Sigmoid colon (tissue), 7 donors: Measurements from ENCODE around the gene TNFRSF19. TPM values are rescaled to one million over a fixed set of nuclear protein-coding genes. Genes with fewer than 3 reads are reported as not detected.

Experiments
- DNase-seq: peaks from one replicate; pipeline ENCODE4 v3.0.0-alpha.2; 2019
- H3K27ac ChIP-seq, 4 donors: fragments of 200-600 bp; sonication (generic); one replicate each; pipeline ENCODE4 v1.5.1; 2016 to 2019; ENCODE audit warnings: mild to moderate bottlenecking in 1 of 4
- H3K27me3 ChIP-seq, 3 donors: fragments of 200-600 bp; sonication (generic); one replicate each; pipeline ENCODE4 v1.5.1; 2019; ENCODE audit warnings: mild to moderate bottlenecking in 1 of 3
- H3K36me3 ChIP-seq, 4 donors: fragments of 200-600 bp; sonication (generic); one replicate each; pipeline ENCODE4 v1.5.1; 2016 to 2019
- H3K4me1 ChIP-seq, 4 donors: fragments of 200-600 bp; sonication (generic); one replicate each; pipeline ENCODE4 v1.5.1; 2017 to 2019
- H3K4me3 ChIP-seq, 4 donors: fragments of 200-600 bp; sonication (generic); one replicate each; pipeline ENCODE4 v1.5.1; 2017 to 2019; ENCODE audit warnings: mild to moderate bottlenecking in 2 of 4, moderate library complexity in 1 of 4
- H3K9me3 ChIP-seq, 4 donors: fragments of 200-600 bp in 3 of 4; sonication (generic) in 3 of 4; one replicate each; pipeline versions ENCODE4 v1.5.1 to v1.6.1; 2013 to 2019
- CTCF ChIP-seq, 4 experiments: fragments of 450-650 bp in 3 of 4; fragments of 200-600 bp in 1 of 4; IDR thresholded peaks; one replicate each; pipeline ENCODE4 v1.5.1; 2016 to 2019; ENCODE audit warnings: antibody characterized with exemption in 4 of 4, mild to moderate bottlenecking in 3 of 4, moderate library complexity in 2 of 4
- EP300 ChIP-seq, 4 donors: sonication (generic); formaldehyde crosslinking; IDR thresholded peaks; one replicate each; pipeline ENCODE4 v1.6.1; 2017; ENCODE audit warnings: antibody characterized with exemption in 4 of 4
- POLR2A ChIP-seq, 2 donors: fragments of 450-650 bp; IDR thresholded peaks; one replicate each; pipeline ENCODE4 v1.6.1; 2016; ENCODE audit warnings: antibody characterized with exemption in 2 of 2, mild to moderate bottlenecking in 2 of 2, moderate library complexity in 2 of 2
- POLR2AphosphoS5 ChIP-seq, 4 donors: sonication (generic); formaldehyde crosslinking; IDR thresholded peaks; one replicate each; pipeline ENCODE4 v1.6.1; 2017; ENCODE audit warnings: antibody characterized with exemption in 4 of 4
- WGBS, 2 donors: extraction: QIAGEN DNeasy Blood & Tissue Kit; methylation state at CpG; one replicate each; pipeline ENCODE4 v1.1.7; 2013; 5-methylcytosine and 5-hydroxymethylcytosine counted together
- intact Hi-C: fragments of 100-400 bp; cut with DNase I; formaldehyde crosslinking; loops from one replicate; pipeline ENCODE4 v1.15.1; 2023
- polyA plus RNA-seq, 3 donors: library from polyadenylated mRNA; stranded (reverse); fragments of 200-250 nt; gene quantifications; one replicate each; pipeline ENCODE4 v1.2.3, GENCODE V29; 2013
- total RNA-seq, 4 donors: library from RNA; depleted of rRNA; stranded (reverse); fragments of >200 nt; gene quantifications; one replicate each; pipeline ENCODE4 v1.1.0, GENCODE V29; 2016
- donor health status: healthy with polysubstance abuse.
- donor health status: Bipolar disorder and iron deficiency.
- donor health status: healthy.

The TNFRSF19 gene
- total and polyA plus RNA-seq, 7 donors, result 0.60 to 4.2 (median 2.2) TPM; not detected in 1

DNA sequence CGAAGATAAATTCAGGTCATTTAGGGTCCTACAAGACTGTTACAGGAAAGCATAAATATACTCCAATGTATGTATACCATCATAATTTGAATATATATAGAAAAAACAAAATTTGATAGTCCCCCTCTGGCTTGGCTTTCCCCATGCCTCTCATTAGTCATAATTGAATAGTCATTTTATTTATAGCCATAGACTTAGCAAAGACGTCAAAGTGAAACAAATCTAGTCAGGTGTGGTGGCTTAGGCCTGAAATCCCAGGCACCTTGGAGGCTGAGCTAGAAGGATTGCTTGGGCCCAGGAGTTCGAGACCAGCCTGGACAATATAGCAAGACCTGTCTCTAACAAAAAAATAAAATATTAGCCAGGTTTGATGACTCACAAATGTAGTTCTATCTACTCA, 141.1 kb downstream of the TNFRSF19 start:
- H3K27me3 ChIP-seq, result no peaks in the 10 kb centered on the region
- 81 to 88% methylated on average over 3 of the region's 3 CpGs for WGBS, 2 donors
- no peak for TF ChIP-seq EP300 (IDR thresholded peaks at IDR 0.05)
- TF ChIP-seq POLR2AphosphoS5 (IDR thresholded peaks at IDR 0.05), result no peak
- no peak for TF ChIP-seq CTCF (IDR thresholded peaks at IDR 0.05)
- TF ChIP-seq POLR2A (IDR thresholded peaks at IDR 0.05), result no peak
- no peak overlapping the region for H3K4me3 ChIP-seq
- no peaks in the 10 kb centered on the region for H3K9me3 ChIP-seq
- intact Hi-C loops, result no loop called here
- DNase-seq, result no peak
- no peaks in the 10 kb centered on the region for H3K36me3 ChIP-seq
- H3K27ac ChIP-seq, result no peak overlapping the region
- H3K4me1 ChIP-seq, result no peaks in the 10 kb centered on the region

- H3K9me3 ChIP-seq, result no peaks in the 10 kb centered on the region
- no peaks in the 10 kb centered on the region for H3K4me1 ChIP-seq
- intact Hi-C loops, result no loop called here
- no peak overlapping the region for H3K4me3 ChIP-seq
- 62 to 80% methylated on average over 5 of the region's 5 CpGs for WGBS, 2 donors
- no peak overlapping the region for H3K27ac ChIP-seq
- TF ChIP-seq POLR2AphosphoS5 (IDR thresholded peaks at IDR 0.05) (no peak), EP300 (IDR thresholded peaks at IDR 0.05) (no peak), CTCF (IDR thresholded peaks at IDR 0.05) (no peak), POLR2A (IDR thresholded peaks at IDR 0.05) (no peak)
- DNase-seq, result no peak
- no peaks in the 10 kb centered on the region for H3K36me3 ChIP-seq
- H3K27me3 ChIP-seq, result no peaks in the 10 kb centered on the region
These were observed 144.5 kb downstream of the TNFRSF19 start for GRCh38 chr13:23714672-23715071.

GRCh38 chr13:23715092-23715761, 145.0 kb downstream of the TNFRSF19 start:
- Histone ChIP-seq H3K27ac (no peak overlapping the region), H3K36me3 (no peaks in the 10 kb centered on the region), H3K4me1 (no peaks in the 10 kb centered on the region), H3K4me3 (no peak overlapping the region), H3K27me3 (no peaks in the 10 kb centered on the region), H3K9me3 (no peaks in the 10 kb centered on the region)
- intact Hi-C loops, result no loop called here
- no peak for DNase-seq
- TF ChIP-seq POLR2AphosphoS5 (IDR thresholded peaks at IDR 0.05) (no peak), POLR2A (IDR thresholded peaks at IDR 0.05) (no peak), CTCF (IDR thresholded peaks at IDR 0.05) (no peak), EP300 (IDR thresholded peaks at IDR 0.05) (no peak)
- 84 to 87% methylated on average over 19 of the region's 19 CpGs for WGBS, 2 donors

- WGBS, 2 donors, result 85 to 89% methylated on average over 11 of the region's 11 CpGs
- intact Hi-C loops, result no loop called here
- no peak for TF ChIP-seq CTCF (IDR thresholded peaks at IDR 0.05)
- no peak for TF ChIP-seq EP300 (IDR thresholded peaks at IDR 0.05)
- no peak for TF ChIP-seq POLR2A (IDR thresholded peaks at IDR 0.05)
- no peak for TF ChIP-seq POLR2AphosphoS5 (IDR thresholded peaks at IDR 0.05)
These were observed 145.6 kb downstream of the TNFRSF19 start for GRCh38 chr13:23715762-23716235.

DNA sequence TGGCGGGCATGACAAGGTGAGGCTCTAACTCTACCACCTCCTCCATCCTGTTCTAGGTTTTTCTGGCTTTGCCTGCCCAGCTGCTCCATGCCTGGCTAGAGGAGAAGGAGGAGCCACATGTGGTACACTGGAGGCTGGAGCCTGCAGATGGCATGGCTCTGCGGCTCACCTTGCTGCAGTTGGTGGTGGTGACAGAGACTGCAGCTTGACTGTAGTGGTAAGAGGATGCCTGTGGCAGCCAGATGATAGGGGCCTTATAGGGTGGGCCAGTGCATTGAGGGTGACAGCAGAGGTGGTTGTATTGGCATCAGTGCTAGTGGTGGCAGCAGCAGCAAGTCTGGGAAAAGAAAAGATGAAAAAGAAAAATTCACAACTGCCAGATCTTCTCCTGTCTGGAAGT, 146.2 kb downstream of the TNFRSF19 start:
- Histone ChIP-seq H3K36me3 (no peaks in the 10 kb centered on the region), H3K4me3 (no peak overlapping the region), H3K9me3 (no peaks in the 10 kb centered on the region), H3K4me1 (no peaks in the 10 kb centered on the region), H3K27ac (no peak overlapping the region), H3K27me3 (no peaks in the 10 kb centered on the region)
- TF ChIP-seq EP300 (IDR thresholded peaks at IDR 0.05) (no peak), POLR2AphosphoS5 (IDR thresholded peaks at IDR 0.05) (no peak), CTCF (IDR thresholded peaks at IDR 0.05) (no peak), POLR2A (IDR thresholded peaks at IDR 0.05) (no peak)
- WGBS, 2 donors, result 94 to 96% methylated on average over 2 of the region's 2 CpGs
- intact Hi-C loops, result no loop called here
- no peak for DNase-seq

More at GRCh38 chr13:23715762-23716235, 145.6 kb downstream of the TNFRSF19 start:
- Histone ChIP-seq H3K36me3 (no peaks in the 10 kb centered on the region), H3K9me3 (no peaks in the 10 kb centered on the region), H3K4me1 (no peaks in the 10 kb centered on the region), H3K4me3 (no peak overlapping the region), H3K27ac (no peak overlapping the region), H3K27me3 (no peaks in the 10 kb centered on the region)
- no peak for DNase-seq
